RWPE2 (cell line): ENCODE data around the gene CXXC1.
A peak's percentile ranks its signal among the peaks of the same experiment; 100 is the strongest.

Experiments
- ATAC-seq: fragments of 200-7000 bp; cut with Tn5 transposase; 3 replicates; pipeline ENCODE4 v1.9.1; 2021; ENCODE audit warnings: low read depth
- DNase-seq: peaks from one replicate; pipeline ENCODE4 v3.0.0-alpha.2; 2020; ENCODE audit warnings: low spot score
- H3K27ac ChIP-seq: fragments of 450-650 bp; 2 replicates; pipeline ENCODE4 v1.5.1; 2017; ENCODE audit warnings: mild to moderate bottlenecking; ENCODE audit not compliant: poor library complexity, severe bottlenecking
- H3K27me3 ChIP-seq: fragments of 250-450 bp; sonication (Bioruptor Pico); 2 replicates; pipeline ENCODE4 v1.5.1; 2021; ENCODE audit warnings: mild to moderate bottlenecking, moderate library complexity; ENCODE audit not compliant: insufficient read depth, poor library complexity, severe bottlenecking
- H3K36me3 ChIP-seq: fragments of 250-450 bp; sonication (Bioruptor Pico); 2 replicates; pipeline ENCODE4 v1.5.1; 2020; ENCODE audit warnings: low read depth, mild to moderate bottlenecking, moderate library complexity
- H3K4me1 ChIP-seq: fragments of 250-450 bp; sonication (Bioruptor Pico); 2 replicates; pipeline ENCODE4 v1.5.1; 2021; ENCODE audit warnings: mild to moderate bottlenecking, moderate library complexity; ENCODE audit not compliant: insufficient read depth, poor library complexity, severe bottlenecking
- H3K4me3 ChIP-seq: fragments of 250-450 bp; sonication (Bioruptor Pico); 2 replicates; pipeline ENCODE4 v1.5.1; 2021; ENCODE audit warnings: mild to moderate bottlenecking, moderate library complexity; ENCODE audit not compliant: severe bottlenecking
- H3K9me3 ChIP-seq: fragments of 250-450 bp; sonication (Bioruptor Pico); 2 replicates; pipeline ENCODE4 v1.5.1; 2021; ENCODE audit warnings: mild to moderate bottlenecking, moderate library complexity; ENCODE audit not compliant: severe bottlenecking
- TF ChIP-seq, protein P1 (sequence below): fragments of 450-650 bp; IDR thresholded peaks from one replicate; pipeline ENCODE4 v1.5.1; 2017; ENCODE audit warnings: mild to moderate bottlenecking, moderate library complexity; ENCODE audit not compliant: poor library complexity, severe bottlenecking

The CXXC1 gene

DNA sequence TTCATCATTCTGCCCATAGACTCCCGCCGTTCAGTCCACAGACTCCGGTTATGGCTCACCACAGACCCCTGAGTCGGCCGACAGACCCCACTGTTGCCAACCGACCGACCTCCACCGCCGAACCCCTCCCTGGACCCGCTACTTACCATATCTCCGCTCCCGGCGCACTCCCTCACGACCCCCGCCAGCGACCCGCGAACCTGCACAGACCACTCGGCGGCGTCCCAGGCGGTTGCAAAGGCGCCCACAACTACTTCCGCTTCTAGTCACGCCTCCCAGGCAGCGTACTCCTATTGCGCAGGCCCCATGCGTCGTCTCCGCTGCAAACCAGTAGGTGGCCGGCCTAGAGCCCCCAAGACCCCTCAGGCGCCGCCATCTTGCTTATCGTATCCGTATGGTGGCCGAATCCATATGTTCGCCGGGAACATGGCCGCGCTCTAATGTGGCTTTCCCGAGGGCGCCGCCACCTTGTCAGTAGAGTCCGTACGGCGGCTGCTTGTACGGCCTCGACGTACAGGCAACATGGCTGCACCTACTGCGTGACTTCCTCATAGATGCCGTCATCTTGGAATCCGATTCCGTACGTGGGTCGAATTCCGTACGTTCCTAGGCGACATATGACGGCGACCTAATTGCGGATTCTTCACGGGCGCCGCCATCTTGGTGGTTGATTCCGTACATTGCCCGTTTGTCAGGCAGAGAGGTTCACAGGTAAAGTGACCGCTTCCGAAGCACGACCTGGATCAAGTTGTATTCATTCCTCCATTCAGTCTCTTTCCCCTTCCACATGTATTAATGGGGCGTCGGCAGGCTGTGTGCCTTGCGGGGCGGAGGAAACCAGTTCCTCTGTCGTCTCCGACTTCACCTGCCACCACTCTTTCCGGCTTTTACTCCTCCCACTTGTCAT, at the start of gene CXXC1:
CXXC1 (minus strand) TSS at position 252 of the 907 bp plus-strand sequence; CDS start at position 149, 103 bp downstream.
- Histone ChIP-seq H3K27ac (peak within 1 kb of the TSS; percentile 22), H3K4me1 (peaks cover 2% of the 10 kb centered on the region), H3K9me3 (no peaks in the 10 kb centered on the region), H3K36me3 (peaks cover 21% of the 10 kb centered on the region), H3K27me3 (no peaks in the 10 kb centered on the region), H3K4me3 (peak within 1 kb of the TSS; percentile 56)
- peak; percentile 89 for ATAC-seq
- TF ChIP-seq, protein P1, sequence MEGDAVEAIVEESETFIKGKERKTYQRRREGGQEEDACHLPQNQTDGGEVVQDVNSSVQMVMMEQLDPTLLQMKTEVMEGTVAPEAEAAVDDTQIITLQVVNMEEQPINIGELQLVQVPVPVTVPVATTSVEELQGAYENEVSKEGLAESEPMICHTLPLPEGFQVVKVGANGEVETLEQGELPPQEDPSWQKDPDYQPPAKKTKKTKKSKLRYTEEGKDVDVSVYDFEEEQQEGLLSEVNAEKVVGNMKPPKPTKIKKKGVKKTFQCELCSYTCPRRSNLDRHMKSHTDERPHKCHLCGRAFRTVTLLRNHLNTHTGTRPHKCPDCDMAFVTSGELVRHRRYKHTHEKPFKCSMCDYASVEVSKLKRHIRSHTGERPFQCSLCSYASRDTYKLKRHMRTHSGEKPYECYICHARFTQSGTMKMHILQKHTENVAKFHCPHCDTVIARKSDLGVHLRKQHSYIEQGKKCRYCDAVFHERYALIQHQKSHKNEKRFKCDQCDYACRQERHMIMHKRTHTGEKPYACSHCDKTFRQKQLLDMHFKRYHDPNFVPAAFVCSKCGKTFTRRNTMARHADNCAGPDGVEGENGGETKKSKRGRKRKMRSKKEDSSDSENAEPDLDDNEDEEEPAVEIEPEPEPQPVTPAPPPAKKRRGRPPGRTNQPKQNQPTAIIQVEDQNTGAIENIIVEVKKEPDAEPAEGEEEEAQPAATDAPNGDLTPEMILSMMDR: peak; percentile 41
- DNase-seq: peak; percentile 97

DNA sequence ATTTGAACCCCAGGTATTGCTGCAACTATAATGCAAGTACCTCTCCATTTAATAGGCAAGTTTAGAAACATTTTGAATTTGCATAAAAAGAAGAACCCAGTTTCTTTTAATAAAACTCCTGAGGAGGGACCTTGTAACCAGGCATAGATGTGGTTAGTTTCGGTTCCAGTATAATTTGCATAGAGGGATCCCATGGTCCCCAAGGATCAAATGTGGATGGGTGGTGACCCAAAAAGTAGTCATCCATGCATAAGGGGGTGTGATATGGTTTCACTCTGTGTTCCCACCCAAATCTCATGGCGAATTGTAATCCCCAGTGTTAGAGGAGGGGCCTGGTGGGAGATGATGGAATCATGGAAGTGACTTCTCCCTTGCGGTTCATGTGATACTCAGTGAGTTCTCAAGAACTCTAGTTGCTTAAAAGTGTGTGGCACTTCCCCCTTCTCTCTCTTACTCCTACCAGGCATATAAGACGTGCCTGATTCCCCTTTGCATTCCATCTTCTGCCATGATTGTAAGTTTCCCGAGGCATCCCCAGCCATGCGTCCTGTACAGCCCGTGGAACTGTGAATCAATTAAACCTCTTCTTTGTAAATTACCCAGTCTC, 47.2 kb upstream of the CXXC1 start:
- no peak overlapping the region for H3K4me3 ChIP-seq
- no peaks in the 10 kb centered on the region for H3K27me3 ChIP-seq
- no peak overlapping the region for H3K27ac ChIP-seq
- no peaks in the 10 kb centered on the region for H3K36me3 ChIP-seq
- ATAC-seq: no peak
- TF ChIP-seq, protein P1: no peak
- DNase-seq: no peak
- no peaks in the 10 kb centered on the region for H3K9me3 ChIP-seq
- no peaks in the 10 kb centered on the region for H3K4me1 ChIP-seq

DNA sequence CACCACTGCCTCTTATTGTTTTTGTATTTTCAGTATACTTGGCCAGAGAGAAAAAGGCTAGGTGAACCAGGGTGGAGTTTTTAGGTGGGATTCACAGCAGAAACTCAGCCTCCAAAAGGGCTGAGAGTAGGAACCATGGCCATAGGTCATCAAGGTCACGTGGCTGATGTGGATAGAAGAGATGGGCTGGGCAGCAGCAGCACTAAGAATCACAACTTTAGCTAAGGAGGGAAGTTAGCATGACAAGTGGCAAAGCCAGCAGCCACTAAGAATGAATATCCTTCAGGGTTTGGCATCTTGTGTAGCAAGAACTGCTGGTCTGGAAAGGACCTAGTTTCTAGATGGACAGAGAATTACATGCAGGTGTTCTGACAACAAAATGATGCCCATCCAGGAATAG, 44.2 kb upstream of the CXXC1 start:
- Histone ChIP-seq H3K27ac (no peak overlapping the region), H3K36me3 (no peaks in the 10 kb centered on the region), H3K4me3 (no peak overlapping the region), H3K9me3 (no peaks in the 10 kb centered on the region), H3K4me1 (no peaks in the 10 kb centered on the region), H3K27me3 (no peaks in the 10 kb centered on the region)
- TF ChIP-seq, protein P1: no peak
- no peak for DNase-seq
- ATAC-seq: no peak

DNA sequence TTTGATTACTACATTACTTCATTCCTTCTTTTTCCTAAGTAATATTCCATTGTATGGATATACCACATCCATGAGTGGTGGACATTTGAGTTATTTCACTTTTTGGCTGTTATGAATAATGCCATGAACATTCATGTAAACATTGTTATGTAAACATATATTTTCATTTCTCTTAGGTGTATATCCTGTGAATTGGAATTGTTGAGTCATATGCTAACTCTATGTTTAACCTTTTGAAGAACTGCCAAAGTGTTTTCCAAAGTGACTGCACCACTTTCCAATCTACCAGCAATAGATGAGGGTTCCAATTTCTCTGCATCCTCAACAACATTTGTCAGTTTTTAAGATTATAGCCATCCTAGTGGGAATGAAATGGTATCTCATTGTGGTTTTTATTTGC, 42.7 kb upstream of the CXXC1 start:
- no peaks in the 10 kb centered on the region for H3K27me3 ChIP-seq
- no peaks in the 10 kb centered on the region for H3K4me1 ChIP-seq
- ATAC-seq (no peak), DNase-seq (no peak)
- no peak overlapping the region for H3K27ac ChIP-seq
- no peaks in the 10 kb centered on the region for H3K9me3 ChIP-seq
- no peak overlapping the region for H3K4me3 ChIP-seq
- TF ChIP-seq, protein P1: no peak
- no peaks in the 10 kb centered on the region for H3K36me3 ChIP-seq

DNA sequence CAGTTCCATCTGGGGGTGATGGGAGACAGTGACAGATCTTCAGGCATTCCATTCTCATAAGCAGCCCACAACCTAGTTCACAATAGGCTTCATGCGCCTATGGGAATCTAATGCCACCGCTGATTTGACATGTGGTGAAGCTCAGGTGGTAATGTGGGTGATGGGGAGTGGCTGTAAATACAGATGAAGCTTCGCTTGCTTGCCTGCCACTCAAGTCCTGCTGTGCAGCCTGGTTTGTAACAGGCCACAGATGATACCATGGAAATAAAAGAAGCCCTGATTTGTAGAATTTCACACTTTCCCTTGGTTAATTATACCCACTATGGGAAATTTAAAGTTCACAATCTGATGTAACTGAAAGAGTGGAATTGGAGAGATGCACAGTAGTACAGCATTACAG, 40.5 kb upstream of the CXXC1 start:
- Histone ChIP-seq H3K4me1 (no peaks in the 10 kb centered on the region), H3K27me3 (no peaks in the 10 kb centered on the region), H3K27ac (no peak overlapping the region), H3K36me3 (no peaks in the 10 kb centered on the region), H3K9me3 (no peaks in the 10 kb centered on the region), H3K4me3 (no peak overlapping the region)
- DNase-seq: no peak
- TF ChIP-seq, protein P1: no peak
- ATAC-seq: no peak
